NOMO-1 treated with dmso at 0.1 percent for 144 hours (cell line): ENCODE measurements around the gene NAV3.

Experiments
- DNase-seq: peaks from one replicate; lab custom pipeline; 2025; ENCODE audit not compliant: unreplicated experiment; lab: John Stamatoyannopoulos, UW

Gene NAV3

GRCh38 chr12:77980782-77981181, 150.1 kb downstream of the NAV3 start:
- no peak for DNase-seq

DNA sequence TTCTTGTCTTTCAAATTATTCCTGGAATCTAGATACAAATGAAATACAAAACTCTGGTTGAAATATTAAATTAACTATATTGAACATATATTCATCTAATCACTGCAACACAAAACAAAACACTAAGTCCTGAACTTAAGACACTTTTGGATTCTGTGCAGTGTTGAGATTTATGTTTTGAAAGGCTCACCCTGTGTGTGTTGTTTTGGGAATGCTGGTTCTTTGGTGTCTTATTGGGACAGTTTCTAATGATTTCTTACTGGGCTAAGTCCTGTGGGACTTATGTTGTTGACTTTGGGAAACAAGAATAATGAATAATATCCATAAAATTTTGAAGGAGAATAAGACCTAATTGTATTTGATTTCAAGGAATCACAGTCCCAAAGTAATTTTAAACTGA, 153.2 kb downstream of the NAV3 start:
- no peak for DNase-seq

DNA sequence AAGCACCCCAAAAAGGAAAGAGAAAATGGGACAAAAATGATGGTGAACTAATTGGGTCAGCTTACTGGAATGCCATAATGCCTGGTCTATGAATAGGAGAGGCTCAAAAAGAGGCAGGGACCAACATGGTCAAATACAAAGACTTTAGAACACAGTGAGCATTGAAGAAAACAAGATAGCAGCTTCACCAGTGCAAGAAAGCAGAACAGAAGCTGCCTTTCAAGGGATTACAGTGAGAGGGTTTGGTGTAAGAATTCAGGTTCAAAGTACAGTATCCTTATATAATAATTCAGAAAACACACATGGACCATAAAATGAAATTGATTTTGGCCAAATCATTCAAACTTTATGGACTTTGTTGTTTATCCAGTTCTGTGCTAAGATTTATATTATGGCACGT, 162.1 kb downstream of the NAV3 start:
- DNase-seq: no peak

DNA sequence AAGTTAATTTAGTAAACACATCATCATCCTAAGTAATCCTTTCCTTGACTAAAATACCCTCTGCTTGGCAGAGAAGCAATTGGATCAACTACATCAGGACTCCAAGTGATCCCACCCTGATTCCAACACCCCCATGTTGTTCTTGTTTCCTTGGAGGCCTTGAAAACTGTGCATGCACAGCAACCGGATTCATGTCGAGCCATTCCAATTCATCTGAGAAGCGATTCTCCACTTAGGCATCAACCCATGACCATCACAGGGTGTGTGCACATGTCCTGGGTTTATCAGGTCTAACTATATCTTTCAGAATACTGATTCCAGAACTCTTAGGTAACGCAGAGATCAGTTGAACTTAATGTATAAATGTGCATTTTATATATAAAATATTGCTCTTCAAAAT, 163.0 kb downstream of the NAV3 start:
- no peak for DNase-seq

DNA sequence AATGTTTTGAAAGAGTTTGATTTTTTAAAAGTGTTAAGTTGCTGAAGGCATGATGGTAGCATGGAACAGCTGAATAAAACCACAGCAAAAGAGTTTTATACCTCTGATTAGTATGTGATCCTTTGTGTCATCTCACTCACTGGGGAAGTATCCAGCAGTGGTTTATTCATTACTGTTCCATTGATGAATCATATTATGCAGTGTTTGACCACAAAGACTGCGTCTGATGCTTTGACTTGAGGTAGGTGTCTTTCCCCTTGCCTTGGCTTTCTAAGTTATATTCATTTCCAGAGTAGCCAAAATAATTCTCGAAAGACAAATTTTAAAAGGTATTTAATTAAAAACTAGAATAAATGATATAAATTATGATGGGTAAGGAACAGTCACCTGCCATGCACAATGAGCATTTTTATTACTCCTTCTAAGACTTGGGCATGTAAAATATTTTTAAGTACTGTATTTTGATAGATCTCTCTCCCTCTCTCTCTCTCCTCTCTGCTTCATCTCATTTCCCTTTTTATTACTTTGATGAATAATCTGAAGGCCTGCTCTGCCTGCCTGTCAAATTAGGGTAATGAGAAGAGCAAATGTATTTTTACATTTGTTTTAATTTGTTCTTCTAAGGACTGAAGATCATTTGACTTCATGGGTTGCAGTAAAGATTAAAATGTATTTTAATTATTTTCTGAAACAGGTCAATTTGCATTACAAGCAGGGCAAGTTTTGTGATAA, 164.9 kb downstream of the NAV3 start:
- DNase-seq: no peak

- no peak for DNase-seq
These were observed 166.0 kb downstream of the NAV3 start for GRCh38 chr12:77996670-77997069.

GRCh38 chr12:77998236-77998786, 167.6 kb downstream of the NAV3 start:
- no peak for DNase-seq

- peak; percentile 81 for DNase-seq
These were observed 168.5 kb downstream of the NAV3 start for GRCh38 chr12:77999074-77999715.

DNA sequence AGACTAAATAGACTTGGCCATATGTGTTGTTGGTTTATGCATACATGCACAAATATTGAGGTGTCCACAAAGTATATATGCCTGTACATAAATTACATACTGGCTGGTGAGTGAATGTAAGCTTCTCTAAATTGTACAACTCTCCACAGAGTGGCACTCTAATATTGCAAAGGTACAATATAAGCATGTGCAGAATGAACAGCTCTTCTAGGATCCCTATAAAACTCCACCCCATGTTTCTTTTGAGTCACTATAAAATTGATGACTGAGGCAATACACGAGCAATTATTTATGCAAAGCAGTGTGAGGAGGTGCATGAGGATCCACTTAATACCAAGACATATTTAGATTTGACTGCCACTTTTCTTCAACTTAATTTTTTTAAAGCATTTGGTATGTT, 172.2 kb downstream of the NAV3 start:
- no peak for DNase-seq

GRCh38 chr12:78004249-78005093, 173.8 kb downstream of the NAV3 start:
- peak; percentile 66 for DNase-seq

DNA sequence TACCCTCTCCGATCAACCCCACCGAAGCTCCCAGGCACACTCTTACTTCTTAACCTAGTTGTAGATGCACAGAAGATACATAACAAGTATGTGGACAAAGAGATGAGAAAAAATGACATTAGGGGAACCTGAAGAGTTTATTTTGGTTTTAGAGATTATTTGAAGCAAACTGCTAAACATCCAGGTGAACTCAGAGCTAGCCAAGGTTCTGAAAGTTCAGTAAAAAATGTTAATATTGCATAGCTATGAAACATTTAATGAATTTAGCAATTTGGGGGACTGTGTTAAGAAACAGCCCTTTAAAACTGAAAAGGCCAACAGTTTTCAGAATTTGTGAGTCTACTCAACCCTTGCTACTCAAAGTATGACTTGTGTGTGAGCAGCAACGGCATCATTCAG, 174.4 kb downstream of the NAV3 start:
- DNase-seq: no peak

- no peak for DNase-seq
These were observed 176.5 kb downstream of the NAV3 start for GRCh38 chr12:78007173-78007572.

DNA sequence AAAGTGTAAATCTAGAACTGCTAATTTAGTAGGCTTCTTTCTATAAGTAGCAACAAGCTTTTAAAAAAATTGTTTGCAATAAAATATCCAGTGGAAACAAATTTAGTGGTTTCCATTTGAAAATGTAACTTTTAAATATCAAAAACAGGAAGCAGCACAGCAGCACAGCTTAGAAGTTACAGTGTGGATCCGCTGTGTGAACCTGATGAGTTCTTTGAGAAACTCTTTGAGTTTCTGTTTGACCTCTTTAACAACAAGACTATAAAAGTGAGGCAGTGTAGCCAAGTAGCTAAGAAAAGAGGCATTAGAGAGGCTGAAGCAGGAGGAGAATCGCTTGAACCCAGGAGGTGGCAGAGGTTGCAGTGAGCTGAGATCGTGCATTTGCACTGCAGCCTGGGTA, 178.3 kb downstream of the NAV3 start:
- no peak for DNase-seq

- DNase-seq: no peak
These were observed 187.6 kb downstream of the NAV3 start for GRCh38 chr12:78018171-78018910.

DNA sequence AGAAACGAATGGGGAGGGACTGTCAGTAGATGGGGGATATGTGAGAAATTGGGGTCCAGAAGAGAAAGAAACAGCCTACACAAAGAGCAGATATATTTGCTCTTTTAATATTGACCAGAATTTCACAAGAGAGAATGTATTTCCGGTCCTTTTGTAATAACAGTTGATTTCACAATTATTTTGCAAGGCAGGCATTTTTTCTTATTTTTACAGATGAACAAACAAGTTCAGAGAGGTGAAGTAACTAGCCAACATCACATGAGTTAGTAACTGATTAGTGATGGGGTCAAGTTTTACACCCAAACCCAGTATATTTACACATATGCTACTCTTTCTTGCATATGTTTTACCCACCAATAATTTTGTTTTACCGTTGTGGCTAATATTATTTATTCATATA, 188.2 kb downstream of the NAV3 start:
- DNase-seq: no peak

- DNase-seq: no peak
These were observed 197.7 kb downstream of the NAV3 start for GRCh38 chr12:78028426-78028825.

DNA sequence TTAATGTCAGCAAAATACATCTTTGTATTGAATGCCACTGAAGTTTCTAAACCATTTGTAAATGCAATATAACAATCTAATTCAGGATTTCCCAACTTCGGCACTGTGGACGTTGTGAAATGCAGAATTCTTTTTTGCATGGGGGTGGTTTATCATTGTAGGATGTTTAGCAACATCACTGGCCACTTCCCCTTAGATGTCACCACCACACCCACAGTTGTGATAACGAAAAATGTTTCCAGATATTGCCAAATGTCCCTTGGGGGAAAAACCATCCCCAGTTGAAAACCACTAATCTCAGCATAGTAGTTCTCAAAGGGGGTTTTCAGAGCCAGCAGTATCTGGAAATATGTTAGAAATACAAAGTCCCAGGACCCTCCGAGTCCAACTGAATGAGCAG, 203.3 kb downstream of the NAV3 start:
- peak; percentile 90 for DNase-seq

GRCh38 chr12:78035901-78036606, 205.4 kb downstream of the NAV3 start:
- no peak for DNase-seq

DNA sequence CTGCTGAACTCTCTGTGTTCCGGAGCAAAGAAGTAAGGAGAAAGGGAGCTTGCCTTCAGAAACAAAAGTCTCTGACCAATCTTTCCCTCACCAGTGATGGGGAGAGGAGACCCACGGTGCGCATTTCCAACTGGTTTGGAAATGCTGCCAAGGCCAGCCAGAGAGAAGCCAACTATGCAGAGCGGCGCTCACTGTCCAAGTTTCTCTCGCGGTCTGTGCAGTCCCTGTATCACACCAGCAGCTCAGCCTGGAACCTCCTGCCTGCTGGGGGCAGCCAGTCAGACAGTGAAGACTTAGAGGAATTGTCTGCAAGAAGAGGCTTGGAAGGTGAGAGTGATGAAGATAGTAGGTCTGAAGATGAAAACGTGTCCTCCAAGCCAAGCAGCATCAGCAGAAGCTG, 206.2 kb downstream of the NAV3 start:
- DNase-seq: no peak

DNA sequence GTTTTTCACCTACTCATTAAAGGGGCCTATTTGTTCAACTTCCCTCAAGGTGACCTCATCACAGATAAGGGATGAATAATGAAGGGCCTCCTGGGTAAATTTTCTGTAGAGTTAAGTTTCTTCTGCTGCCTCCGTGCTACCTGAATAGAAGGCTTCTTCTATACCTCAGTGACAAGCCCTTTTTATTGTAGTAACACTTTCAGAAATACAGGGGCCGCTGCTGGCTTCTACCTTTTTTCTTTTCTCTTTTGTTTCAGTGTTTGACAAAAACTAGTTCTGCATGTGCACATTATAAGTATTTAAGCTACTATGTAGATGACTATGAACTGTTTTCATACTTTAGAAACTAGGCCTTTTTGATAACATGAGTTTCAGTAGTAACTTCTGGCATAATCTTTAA, 207.0 kb downstream of the NAV3 start:
- no peak for DNase-seq
